ENCODE measurements around the gene SLC4A4.

DNA sequence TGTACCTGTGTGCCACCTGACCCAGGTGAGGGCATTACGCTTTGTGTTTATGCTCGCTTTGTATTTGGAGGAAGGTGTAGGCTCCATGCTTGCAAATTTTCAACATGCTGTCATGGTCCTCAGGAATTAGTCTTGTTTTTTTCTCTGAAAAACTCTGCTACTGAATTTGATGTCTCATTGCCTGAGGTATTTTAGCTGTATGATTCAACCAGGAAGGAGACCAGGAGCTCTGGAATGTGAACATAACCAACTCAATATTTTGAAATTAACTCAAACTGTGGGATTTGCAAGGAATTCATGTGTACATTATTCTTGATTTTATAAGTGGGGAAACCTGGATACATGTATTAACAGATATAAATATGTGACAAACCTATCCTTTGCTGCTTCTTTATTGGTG, 134.1 kb downstream of the SLC4A4 start:
- TF ChIP-seq FOXM1 (IDR thresholded peaks at IDR 0.05; ENCODE audit: borderline replicate concordance) (no peak), ZNF384 (IDR thresholded peaks at IDR 0.05) (no peak), TARDBP (IDR thresholded peaks at IDR 0.05) (no peak), SUZ12 (IDR thresholded peaks at IDR 0.05) (no peak), SP1 (IDR thresholded peaks at IDR 0.05) (no peak), LEF1 (IDR thresholded peaks at IDR 0.05; ENCODE audit: borderline replicate concordance) (no peak), FOXK2 (IDR thresholded peaks at IDR 0.05) (no peak), CTBP1 (IDR thresholded peaks at IDR 0.05; ENCODE audit: borderline replicate concordance) (no peak), L3MBTL2 (conservative IDR thresholded peaks at IDR 0.05) (no peak), FOXA1 (IDR thresholded peaks at IDR 0.05) (no peak), NFRKB (IDR thresholded peaks at IDR 0.05) (no peak), HDGF (IDR thresholded peaks at IDR 0.05; ENCODE audit: borderline replicate concordance) (no peak), BHLHE40 (IDR thresholded peaks at IDR 0.05; ENCODE audit: borderline replicate concordance) (no peak), ARNT (IDR thresholded peaks at IDR 0.05) (no peak)

Measured in HEK293T (cell line).